Measurements from ENCODE around the gene SLC29A1. TPM values are rescaled to one million over a fixed set of nuclear protein-coding genes. Genes with fewer than 3 reads are reported as not detected.
A peak's percentile ranks its signal among the peaks of the same experiment; 100 is the strongest.

Gene SLC29A1
- total RNA-seq (2021; fragmentation: NEBNext Ultra II Directional; extraction: Animal tissue kit (Norgen Biotek cat#: 25700)), result 10 to 100 TPM; 14.9 to 29.9 (median 26.8) TPM
- long read RNA-seq, partial matches to known transcripts, result 1 of 21 reads
- long read RNA-seq, other reads (novel, unspliced or antisense), result 13 of 21 reads

DNA sequence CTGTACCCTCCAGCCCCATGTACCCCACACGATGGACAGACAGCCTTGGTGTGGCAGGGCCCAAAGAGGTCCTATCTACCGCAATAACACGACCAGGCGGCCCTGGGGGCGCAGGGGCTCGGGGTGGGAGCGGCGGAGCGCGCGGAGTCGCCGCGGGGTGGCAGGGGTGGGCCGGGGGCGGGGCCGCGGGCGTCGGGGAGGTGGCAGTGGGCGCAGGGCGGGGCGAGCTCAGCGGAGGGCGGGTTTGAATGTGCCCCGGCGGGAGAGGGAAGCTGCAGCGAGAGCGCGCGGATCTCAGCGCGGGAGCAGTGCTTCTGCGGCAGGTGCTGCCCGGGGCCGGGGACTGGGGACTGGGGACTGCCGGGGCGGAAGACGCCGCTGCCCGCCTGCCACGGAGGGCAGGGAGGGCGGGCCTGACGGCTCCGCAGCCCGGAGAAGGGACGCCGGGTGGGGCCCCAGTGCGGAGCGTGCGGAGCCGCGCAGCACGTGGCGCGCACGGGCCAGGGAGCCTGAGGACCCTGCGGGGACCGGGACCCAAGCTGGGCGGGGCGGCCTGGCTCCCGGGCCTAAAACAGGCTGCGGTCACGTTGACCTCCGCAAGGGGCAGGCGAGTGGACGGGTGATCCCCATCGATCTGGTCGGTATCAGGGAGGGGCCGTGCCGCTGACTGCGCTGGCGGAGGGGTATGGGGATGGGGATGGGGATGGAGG lies at the start of gene SLC29A1:
Gene SLC29A1, plus strand, starts transcription at position 277 of the 710 bp plus-strand sequence. CDS start 3,719 bp downstream, outside the sequence.
- peak; percentile 26 for DNase-seq
- Mint-ChIP-seq H3K27ac (peak within 1 kb of the TSS; percentile 76), H3K4me1 (ENCODE audit: low read depth) (peaks cover 48% of the 10 kb centered on the region), H3K4me3 (peak within 1 kb of the TSS; percentile 87), H3K27me3 (ENCODE audit: insufficient read depth) (no peaks in the 10 kb centered on the region), H3K9me3 (no peaks in the 10 kb centered on the region), H3K36me3 (ENCODE audit: low read depth) (no peaks in the 10 kb centered on the region)
- TF ChIP-seq, protein P1, sequence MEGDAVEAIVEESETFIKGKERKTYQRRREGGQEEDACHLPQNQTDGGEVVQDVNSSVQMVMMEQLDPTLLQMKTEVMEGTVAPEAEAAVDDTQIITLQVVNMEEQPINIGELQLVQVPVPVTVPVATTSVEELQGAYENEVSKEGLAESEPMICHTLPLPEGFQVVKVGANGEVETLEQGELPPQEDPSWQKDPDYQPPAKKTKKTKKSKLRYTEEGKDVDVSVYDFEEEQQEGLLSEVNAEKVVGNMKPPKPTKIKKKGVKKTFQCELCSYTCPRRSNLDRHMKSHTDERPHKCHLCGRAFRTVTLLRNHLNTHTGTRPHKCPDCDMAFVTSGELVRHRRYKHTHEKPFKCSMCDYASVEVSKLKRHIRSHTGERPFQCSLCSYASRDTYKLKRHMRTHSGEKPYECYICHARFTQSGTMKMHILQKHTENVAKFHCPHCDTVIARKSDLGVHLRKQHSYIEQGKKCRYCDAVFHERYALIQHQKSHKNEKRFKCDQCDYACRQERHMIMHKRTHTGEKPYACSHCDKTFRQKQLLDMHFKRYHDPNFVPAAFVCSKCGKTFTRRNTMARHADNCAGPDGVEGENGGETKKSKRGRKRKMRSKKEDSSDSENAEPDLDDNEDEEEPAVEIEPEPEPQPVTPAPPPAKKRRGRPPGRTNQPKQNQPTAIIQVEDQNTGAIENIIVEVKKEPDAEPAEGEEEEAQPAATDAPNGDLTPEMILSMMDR (IDR thresholded peaks at IDR 0.05), result peak; percentile 61

DNA sequence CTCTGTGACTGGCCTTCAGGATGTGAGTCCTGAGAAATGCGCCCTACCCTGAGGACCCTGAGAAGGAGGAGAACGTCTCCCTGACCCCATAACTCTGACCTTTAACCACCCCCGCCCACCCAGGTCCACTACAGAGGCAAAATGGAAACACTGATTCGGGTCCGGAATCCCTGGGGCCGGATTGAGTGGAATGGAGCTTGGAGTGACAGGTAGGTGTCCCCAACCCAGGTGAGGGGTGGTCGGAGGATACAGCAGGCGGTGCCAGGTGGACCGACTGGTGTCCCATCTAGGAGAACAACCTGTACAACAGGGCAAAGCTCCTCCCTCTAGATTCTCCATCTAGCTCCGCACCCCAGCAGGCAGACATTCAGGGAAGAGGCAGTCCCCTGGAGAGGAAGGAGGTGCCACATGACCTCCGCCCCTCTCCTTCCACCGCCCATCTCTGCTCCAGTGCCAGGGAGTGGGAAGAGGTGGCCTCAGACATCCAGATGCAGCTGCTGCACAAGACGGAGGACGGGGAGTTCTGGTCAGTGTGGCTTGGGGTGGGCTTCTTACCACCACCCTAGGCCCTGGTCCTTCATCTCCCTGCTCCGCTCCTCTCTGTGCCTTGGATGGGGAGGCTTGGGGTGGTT lies 47.1 kb upstream of the SLC29A1 start:
- H3K4me3 Mint-ChIP-seq, result no peak overlapping the region
- H3K4me1 Mint-ChIP-seq (ENCODE audit: low read depth), result peaks cover 57% of the 10 kb centered on the region
- DNase-seq, result no peak
- H3K27me3 Mint-ChIP-seq (ENCODE audit: insufficient read depth), result peaks cover 1% of the 10 kb centered on the region; the same call in 1 of the 2 replicates
- TF ChIP-seq, protein P1 (IDR thresholded peaks at IDR 0.05), result no peak
- no peaks in the 10 kb centered on the region for H3K9me3 Mint-ChIP-seq
- no peaks in the 10 kb centered on the region for H3K36me3 Mint-ChIP-seq (ENCODE audit: low read depth)
- H3K27ac Mint-ChIP-seq, result no peak overlapping the region

DNA sequence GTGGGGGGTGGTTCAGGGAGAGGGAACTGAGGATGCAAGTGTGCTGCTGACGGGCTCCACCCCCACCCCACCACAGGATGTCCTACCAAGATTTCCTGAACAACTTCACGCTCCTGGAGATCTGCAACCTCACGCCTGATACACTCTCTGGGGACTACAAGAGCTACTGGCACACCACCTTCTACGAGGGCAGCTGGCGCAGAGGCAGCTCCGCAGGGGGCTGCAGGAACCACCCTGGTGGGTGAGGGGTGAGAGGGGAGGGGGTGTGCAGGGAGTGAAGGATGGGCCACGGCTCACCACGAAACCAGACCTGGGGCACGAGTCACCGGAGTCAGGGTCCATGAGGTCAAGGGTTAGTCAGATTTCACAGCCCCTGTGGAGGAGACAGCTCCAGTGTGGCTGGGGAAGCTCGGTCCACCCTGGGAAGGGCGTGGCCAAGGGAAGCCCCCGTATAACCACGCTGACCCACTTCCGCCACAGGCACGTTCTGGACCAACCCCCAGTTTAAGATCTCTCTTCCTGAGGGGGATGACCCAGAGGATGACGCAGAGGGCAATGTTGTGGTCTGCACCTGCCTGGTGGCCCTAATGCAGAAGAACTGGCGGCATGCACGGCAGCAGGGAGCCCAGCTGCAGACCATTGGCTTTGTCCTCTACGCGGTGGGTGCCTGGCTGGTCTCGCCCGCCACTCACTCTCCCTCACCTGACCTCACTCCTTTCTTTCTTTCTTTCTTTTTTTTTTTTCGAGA lies 46.5 kb upstream of the SLC29A1 start:
- Mint-ChIP-seq H3K9me3 (no peaks in the 10 kb centered on the region), H3K4me1 (ENCODE audit: low read depth) (peaks cover 57% of the 10 kb centered on the region), H3K4me3 (no peak overlapping the region), H3K27ac (peak overlapping the region; percentile 85), H3K27me3 (ENCODE audit: insufficient read depth) (no peaks in the 10 kb centered on the region), H3K36me3 (ENCODE audit: low read depth) (no peaks in the 10 kb centered on the region)
- TF ChIP-seq, protein P1 (IDR thresholded peaks at IDR 0.05), result no peak
- DNase-seq, result no peak

DNA sequence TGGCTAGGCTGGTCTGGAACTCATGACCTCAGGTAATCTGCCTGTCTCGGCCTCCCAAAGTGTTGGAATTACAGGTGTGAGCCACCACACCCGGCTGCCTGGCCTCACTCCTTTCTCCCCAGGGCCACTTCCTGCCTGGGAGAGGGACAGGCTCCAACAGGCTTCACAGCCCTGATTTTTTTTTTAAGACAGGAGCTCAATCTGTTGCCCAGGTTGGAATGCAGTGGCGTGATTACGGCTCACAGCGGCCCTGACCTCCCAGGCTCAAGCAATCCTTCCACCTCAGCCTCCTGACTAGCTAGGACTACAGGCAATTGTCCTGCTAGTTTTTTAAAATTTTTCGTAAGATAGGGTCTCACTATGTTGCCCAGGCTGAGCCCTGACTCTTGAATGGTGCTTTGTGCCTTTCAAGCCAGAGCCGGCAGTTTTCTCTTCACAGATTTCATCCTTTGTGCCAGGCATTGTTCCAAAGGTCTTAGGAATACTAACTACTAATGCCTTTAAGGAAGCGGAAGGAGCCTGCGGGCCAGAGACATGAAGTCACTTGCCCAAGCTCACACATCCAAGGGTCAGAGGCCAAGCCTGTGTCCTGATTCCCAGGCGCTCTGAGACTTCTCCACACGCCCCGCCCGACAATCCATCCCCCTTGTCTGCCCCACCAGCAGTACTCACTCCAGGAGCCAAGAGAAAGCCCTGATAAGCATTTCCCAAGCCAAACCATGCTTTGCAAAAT lies 45.5 kb upstream of the SLC29A1 start:
- H3K36me3 Mint-ChIP-seq (ENCODE audit: low read depth), result no peaks in the 10 kb centered on the region
- peak overlapping the region; percentile 85 for H3K27ac Mint-ChIP-seq
- DNase-seq, result peak; percentile 41
- TF ChIP-seq, protein P1 (IDR thresholded peaks at IDR 0.05), result no peak
- peaks cover 51% of the 10 kb centered on the region for H3K4me1 Mint-ChIP-seq (ENCODE audit: low read depth)
- peak overlapping the region; percentile 58; the same call in 1 of the 2 replicates for H3K4me3 Mint-ChIP-seq
- no peaks in the 10 kb centered on the region; the same call in 1 of the 2 replicates for H3K27me3 Mint-ChIP-seq (ENCODE audit: insufficient read depth)
- H3K9me3 Mint-ChIP-seq, result no peaks in the 10 kb centered on the region
